ENCODE measurements around the gene MAN2A2.

MAN2A2 gene

GRCh38 chr15:90942354-90943120 is 39.4 kb downstream of the MAN2A2 start:
- no peak for DNase-seq (ENCODE audit: low read depth in 2 of 2)

DNA sequence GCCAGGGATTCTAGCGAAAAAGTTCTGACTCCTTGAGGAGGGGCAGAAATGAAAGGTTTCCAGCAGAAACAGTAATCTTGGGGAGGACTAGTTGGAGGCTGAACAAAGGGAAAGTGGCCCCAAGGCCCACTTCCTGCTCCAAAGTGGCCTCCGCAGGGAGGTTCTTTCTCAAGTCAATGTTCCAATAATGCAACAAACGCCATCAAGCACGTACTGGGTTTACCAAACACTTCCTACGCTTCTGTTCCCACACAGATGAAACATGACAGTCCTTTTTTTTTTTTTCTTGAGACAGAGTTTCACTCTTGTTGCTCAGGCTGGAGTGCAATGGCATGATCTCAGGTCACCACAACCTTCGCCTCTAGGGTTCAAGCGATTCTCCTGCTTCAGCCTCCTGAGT is 42.0 kb downstream of the MAN2A2 start:
- DNase-seq (ENCODE audit: low read depth in 2 of 2) = no peak

GRCh38 chr15:90946538-90946937 is 43.4 kb downstream of the MAN2A2 start:
- DNase-seq (ENCODE audit: low read depth in 2 of 2) = no peak

GRCh38 chr15:90946941-90947576 is 44.0 kb downstream of the MAN2A2 start:
- no peak for DNase-seq (ENCODE audit: low read depth in 2 of 2)

DNA sequence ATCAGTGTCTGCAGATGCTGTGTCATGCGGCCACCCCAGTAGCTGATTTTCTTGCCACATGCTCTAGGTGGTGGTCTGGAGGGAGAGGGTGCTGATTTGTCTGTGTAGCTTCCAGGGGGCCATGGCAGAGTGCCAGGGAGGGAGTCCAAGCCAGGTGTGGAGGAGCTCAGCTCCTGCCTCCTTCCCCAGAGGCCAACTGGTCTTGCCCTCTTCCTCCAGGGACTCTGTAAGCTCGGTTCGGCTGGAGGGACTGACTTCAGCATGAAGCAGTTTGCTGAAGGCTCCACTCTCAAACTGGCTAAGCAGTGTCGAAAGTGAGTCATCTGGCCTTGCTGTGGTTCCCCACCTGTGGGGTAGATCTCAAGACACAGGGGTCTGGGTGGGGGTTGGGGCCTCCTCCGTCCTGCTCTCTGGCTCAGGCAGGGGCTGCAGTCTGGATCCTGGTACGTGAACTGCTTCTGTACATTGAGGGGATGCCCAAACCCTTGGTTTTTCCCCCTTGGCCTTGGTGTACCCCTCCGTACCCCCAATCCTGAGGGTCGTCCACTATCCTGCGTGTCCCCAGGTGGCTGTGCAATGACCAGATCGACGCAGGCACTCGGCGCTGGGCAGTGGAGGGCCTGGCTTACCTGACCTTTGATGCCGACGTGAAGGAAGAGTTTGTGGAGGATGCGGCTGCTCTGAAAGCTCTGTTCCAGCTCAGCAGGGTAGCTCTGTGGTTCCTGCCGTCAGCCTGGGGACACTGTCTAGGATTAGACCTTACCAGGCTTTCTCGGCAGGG is 44.7 kb downstream of the MAN2A2 start:
- no peak for DNase-seq (ENCODE audit: low read depth in 2 of 2)

- no peak for DNase-seq (ENCODE audit: low read depth in 2 of 2)
These were observed 45.4 kb downstream of the MAN2A2 start for GRCh38 chr15:90948506-90948905.

DNA sequence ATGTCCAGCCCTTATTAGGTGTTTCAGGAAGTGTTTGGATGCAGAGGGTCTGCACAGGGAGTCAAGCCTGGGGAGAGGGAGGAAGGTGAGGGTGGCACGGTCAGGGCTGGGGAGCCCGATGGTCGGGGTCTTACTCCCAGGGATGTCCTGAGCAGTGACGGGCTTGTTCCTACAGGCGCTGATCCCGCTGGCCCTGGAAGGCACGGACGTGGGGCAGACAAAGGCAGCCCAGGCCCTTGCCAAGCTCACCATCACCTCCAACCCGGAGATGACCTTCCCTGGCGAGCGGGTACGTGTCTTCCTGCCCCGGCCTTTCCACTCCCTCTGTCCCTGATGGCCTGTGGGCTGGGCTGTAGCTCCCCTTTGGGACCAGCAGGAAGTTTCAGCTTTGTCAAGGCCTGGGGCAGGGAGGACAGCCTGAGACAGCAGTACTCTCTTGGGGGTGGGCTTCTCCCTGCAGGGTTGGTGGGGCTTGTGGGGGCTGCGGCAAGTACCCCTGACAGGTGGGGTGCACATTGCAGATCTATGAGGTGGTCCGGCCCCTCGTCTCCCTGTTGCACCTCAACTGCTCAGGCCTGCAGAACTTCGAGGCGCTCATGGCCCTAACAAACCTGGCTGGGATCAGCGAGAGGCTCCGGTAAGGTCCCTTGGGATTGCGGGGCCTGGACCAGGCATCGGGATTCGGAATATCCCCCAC is 47.0 kb downstream of the MAN2A2 start:
- DNase-seq (ENCODE audit: low read depth in 2 of 2) = no peak

DNA sequence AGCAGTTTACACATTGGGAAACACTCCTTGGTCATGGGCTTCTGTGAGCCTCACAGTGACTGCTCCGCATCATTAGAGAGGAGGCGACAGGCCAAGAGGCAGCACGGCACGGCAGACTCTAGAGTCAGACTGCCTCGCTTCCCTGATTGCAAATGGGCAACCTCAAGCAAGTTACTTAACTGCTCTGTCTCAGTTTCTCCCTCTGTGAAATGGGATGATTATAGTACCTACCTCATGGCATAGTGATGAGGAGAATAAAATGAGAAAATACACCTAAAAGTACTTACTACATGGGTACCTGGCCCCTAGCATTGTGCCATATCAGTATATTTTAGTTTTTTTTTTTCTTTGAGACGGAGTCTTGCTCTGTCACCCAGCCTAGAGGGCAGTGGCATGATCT is 47.6 kb downstream of the MAN2A2 start:
- no peak for DNase-seq (ENCODE audit: low read depth in 2 of 2)

DNA sequence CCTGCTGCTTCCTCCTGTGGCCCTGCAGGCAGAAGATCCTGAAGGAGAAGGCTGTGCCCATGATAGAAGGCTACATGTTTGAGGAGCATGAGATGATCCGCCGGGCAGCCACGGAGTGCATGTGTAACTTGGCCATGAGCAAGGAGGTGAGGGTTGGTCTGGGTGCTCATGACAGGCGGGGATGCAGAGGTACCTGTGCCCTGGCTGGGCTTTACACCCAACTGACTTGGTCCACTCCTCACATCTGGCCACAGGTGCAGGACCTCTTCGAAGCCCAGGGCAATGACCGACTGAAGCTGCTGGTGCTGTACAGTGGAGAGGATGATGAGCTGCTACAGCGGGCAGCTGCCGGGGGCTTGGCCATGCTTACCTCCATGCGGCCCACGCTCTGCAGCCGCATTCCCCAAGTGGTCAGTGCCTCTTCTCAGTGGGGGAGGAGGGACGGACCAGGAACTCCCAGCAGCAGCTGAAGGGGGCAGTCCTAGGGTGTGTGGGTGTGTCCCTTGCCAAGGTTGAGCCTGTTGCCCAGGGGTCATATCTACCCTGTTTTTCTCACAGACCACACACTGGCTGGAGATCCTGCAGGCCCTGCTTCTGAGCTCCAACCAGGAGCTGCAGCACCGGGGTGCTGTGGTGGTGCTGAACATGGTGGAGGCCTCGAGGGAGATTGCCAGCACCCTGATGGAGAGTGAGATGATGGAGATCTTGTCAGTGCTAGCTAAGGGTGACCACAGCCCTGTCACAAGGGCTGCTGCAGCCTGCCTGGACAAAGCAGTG is 50.0 kb downstream of the MAN2A2 start:
- DNase-seq (ENCODE audit: low read depth in 2 of 2) = no peak

- no peak for DNase-seq (ENCODE audit: low read depth in 2 of 2)
These were observed 51.0 kb downstream of the MAN2A2 start for GRCh38 chr15:90953947-90954711.

- peak; percentile 65 to 74 for DNase-seq (ENCODE audit: low read depth in 2 of 2)
These were observed 51.9 kb downstream of the MAN2A2 start, which contains the start of gene RCCD1 for GRCh38 chr15:90954712-90955623. TSS of gene RCCD1 (plus strand) at chr15:90954884. CDS start at chr15:90956735, 1,851 bp downstream.

- no peak for DNase-seq (ENCODE audit: low read depth in 2 of 2)
These were observed 52.6 kb downstream of the MAN2A2 start for GRCh38 chr15:90955624-90956273.

DNA sequence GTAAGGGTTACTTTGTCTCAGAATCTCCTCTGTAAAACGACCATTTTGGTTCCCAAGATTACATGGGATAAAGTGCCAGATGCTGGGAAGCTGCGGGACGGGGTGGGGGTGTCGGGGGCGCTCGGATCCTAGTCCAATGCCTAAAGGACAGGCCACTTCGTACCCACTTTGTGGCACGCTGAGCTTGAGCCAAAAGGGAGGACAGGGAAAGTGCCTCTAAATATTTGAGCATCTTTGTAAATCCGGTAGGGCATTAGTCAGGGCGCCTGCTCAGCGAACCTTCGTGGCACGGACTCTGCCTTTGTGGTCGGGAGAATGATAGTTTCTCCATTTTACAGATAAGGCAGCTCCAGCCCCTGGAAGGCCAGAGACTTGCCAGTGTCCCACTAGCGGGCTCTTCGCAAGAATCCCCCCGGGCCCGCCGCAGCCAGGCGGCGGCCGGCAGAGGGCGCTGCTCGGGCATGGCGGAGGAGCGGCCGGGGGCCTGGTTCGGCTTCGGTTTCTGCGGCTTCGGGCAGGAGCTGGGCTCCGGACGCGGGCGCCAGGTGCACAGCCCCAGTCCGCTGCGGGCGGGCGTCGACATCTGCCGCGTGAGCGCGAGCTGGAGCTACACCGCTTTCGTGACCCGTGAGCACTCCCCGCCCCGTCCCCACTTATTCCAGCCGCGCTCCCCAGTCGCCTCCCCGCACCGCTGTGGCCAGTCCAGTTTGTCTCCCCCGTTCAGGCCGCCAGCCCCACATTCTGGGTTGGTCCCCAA is 53.4 kb downstream of the MAN2A2 start:
- peak; percentile 22 to 41 for DNase-seq (ENCODE audit: low read depth in 2 of 2)

DNA sequence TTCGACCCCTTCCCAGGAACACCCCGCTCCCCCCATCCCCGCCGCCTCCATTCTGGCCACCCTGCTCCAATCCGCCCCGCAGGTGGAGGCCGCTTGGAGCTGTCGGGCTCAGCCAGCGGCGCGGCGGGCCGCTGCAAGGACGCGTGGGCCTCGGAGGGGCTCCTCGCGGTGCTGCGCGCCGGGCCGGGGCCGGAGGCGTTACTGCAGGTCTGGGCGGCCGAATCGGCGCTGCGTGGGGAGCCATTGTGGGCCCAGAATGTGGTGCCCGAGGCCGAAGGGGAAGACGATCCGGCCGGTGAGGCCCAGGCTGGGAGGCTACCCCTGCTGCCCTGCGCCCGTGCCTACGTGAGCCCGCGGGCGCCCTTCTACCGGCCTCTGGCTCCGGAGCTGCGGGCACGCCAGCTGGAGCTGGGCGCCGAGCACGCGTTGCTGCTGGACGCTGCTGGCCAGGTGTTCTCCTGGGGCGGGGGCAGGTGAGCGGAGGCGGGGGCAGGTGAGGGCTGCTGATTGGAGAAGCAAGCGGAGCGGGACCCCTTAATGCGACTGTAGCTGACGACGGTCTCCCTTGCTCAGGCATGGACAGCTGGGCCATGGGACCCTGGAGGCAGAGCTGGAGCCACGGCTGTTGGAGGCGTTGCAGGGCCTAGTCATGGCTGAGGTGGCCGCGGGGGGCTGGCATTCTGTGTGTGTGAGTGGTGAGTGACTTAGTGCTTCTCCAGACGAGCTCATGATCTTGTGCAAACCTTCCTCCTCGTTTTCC is 54.1 kb downstream of the MAN2A2 start:
- no peak for DNase-seq (ENCODE audit: low read depth in 2 of 2)

DNA sequence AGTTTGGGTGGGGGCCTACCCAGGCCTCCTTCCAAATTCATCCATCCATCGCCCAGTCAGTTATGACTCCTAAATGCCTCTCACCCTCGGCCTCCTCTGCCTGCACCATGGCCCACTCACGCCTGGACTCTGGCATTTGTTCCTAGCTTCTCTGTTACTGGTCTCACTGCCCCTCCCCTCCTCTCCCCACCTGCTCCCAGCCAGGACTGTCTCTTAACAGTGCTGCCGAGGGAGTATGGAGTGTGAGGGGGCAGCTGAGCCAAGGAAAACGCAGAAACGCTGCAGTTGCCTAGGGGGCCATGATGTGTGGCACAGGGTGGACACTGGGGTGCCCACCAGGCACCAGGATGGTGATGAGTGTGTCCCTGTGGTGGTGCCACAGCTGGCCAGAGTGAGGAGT is 54.7 kb downstream of the MAN2A2 start:
- DNase-seq (ENCODE audit: low read depth in 2 of 2) = no peak

DNA sequence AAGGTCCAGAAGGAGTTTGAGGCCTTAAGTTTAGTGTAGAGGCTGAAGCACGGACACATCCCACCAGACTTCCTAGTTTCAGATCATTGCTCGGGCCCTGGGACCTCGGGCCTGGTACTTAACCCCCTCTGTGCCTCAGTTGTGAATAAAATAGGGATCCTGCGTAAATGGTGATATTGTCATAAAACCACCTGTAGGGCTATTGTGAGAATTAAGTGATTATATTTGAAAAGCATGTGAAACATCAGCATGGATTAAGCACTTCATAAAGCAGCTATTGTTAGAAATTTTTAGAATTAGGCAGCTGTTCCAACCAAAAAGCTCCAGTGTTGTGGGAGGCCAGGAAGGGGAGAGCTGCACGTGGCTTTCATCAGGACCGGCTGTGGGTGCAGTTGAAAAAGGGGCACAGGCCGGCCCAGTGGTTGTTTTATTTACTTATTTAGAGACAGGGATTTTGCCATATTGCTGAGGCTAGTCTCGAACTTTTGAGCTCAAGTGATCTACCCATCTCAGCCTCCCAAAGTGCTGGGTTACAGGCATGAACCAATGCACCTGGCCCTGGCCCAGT is 56.0 kb downstream of the MAN2A2 start:
- DNase-seq (ENCODE audit: low read depth in 2 of 2) = no peak

GRCh38 chr15:90959894-90960293 is 56.8 kb downstream of the MAN2A2 start:
- DNase-seq (ENCODE audit: low read depth in 2 of 2) = no peak

Measured in stimulated activated CD4-positive, alpha-beta T cell treated with anti-CD3 and anti-CD28 coated beads, Interleukin-1b, Interleukin-23, amount 100 ng/mL, for 1 hour (primary cell).